OCI-LY3 (cell line): ENCODE data around the gene MIAT.

Source experiments
- EZH2phosphoT487 ChIP-seq: fragments of 200-600 bp; shearing (Covaris generic); IDR thresholded peaks from 2 replicates; pipeline ENCODE4 v1.6.1; 2018; ENCODE audit warnings: antibody characterized with exemption, mixed run types, low read depth
- TF ChIP-seq, protein P1 (sequence below): fragments of 200-600, 300-600 bp; sonication (generic); IDR thresholded peaks from 2 replicates; pipeline ENCODE4 v1.5.1; 2014; ENCODE audit warnings: antibody characterized with exemption, low read length, low read depth

DNA sequence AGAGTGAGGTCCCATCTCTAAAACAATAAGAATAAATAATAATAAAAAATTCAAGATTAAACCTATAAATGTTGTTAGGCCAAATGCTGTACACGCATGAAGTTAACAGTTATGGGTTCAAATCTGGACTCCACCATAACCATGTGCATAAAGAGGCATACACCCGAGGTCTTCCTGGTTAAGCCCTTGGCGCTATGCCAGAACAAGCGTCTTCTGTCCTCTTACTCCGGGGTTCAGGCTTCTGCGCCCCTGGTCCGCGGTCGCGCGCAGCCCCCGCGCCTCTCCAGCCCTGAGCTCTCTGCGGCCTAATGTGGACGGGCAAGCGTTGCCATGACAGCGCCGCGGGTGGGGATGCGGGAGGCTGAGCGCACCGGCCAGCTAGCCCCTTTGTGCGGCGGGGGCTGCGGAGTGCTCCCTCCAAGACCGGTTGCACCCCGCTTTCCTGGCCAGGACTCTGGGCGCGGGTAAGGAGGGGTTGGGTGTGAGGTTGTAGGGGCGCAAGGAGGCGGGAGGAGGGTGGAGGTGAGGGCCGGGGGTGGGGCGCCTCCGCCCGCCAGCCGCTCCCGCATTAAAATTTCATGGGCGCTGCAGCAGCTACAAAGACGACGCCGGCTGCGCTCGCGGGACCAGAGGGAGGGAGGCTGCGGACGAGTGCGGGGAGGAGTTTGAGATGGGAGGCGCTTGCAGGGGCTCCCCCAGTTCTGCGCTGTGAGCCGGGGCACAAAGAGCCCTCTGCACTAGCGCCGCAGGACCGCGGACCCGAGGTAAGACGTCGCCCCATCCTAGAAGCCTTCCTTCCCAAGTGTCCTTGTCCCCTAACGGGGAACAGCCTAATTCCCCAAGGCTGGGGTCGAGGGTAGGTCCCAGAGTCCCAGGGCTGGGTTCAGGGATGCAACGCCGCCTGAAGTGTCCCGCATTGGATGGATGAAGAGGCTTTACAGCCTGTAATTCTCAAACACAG, at the start of gene MIAT:
- TF ChIP-seq, protein P1, sequence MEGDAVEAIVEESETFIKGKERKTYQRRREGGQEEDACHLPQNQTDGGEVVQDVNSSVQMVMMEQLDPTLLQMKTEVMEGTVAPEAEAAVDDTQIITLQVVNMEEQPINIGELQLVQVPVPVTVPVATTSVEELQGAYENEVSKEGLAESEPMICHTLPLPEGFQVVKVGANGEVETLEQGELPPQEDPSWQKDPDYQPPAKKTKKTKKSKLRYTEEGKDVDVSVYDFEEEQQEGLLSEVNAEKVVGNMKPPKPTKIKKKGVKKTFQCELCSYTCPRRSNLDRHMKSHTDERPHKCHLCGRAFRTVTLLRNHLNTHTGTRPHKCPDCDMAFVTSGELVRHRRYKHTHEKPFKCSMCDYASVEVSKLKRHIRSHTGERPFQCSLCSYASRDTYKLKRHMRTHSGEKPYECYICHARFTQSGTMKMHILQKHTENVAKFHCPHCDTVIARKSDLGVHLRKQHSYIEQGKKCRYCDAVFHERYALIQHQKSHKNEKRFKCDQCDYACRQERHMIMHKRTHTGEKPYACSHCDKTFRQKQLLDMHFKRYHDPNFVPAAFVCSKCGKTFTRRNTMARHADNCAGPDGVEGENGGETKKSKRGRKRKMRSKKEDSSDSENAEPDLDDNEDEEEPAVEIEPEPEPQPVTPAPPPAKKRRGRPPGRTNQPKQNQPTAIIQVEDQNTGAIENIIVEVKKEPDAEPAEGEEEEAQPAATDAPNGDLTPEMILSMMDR, result no peak
- no peak for TF ChIP-seq EZH2phosphoT487
